ENCODE results near the gene NAT8L. TPM values are rescaled to one million over a fixed set of nuclear protein-coding genes. Genes with fewer than 3 reads are reported as not detected.

Gene NAT8L
- total RNA-seq, 1 experiment from 2014 or later = 1.6 TPM

DNA sequence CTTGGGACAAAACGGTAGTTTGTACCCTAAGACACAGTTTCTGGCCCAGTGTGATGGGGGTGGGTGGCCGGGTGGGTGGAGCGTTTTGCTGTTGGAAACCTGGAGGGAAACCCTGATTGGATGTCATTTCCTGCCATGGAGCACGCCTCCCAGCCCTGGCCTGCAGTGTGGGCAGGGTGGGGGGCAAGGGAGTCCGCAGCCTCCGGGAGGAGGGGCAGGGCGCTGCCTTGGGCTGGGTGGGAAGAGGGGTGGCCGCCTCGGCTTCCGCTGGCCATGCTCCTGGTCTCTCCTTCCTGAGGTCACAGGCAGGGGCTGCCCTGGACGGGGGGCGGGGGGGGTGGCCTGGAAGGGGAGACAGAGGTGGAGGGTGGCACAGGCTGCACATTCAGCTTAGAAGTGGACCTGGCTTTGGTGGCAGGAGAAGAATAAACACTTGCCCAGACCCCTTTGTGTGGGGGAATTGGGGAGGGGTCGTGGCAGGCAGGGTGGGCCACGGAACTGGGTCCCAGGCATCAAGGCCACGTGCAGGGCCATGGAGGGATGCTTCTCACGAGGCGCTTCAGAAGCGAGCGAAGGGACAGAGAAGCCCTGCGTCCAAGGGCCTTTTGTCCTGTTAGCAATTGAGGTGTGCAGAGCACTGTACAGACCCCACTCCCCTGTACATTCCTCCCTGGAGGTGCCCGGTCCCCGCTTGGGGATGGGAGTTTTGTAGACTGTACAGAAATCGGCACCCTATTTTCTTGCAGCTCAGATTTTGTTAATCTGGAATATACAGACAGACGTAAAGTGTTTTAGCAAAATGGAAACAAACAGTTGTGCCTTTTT is 6.2 kb downstream of the NAT8L start:
- Histone ChIP-seq H3K4me1 (ENCODE audit: insufficient read depth, low read length) (no peaks in the 10 kb centered on the region; the same call in 1 of the 2 replicates), H3K27me3 (ENCODE audit: low read length) (no peaks in the 10 kb centered on the region), H3K36me3 (ENCODE audit: low read depth, low read length) (no peaks in the 10 kb centered on the region), H3K9ac (ENCODE audit: low read length) (no peak overlapping the region), H3K4me2 (ENCODE audit: low read length) (peak overlapping the region; percentile 87), H3F3A (ENCODE audit: low read length, unreplicated experiment) (no peaks in the 10 kb centered on the region), H4K20me1 (ENCODE audit: low read length) (no peaks in the 10 kb centered on the region), H3K9me2 (replicated peaks; ENCODE audit: low read length) (no peaks in the 10 kb centered on the region), H3K27ac (ENCODE audit: low read length) (no peak overlapping the region), H3K4me3 (ENCODE audit: low read length) (peak overlapping the region; percentile 65; the same call in 1 of the 2 replicates), H3K79me2 (ENCODE audit: low read length) (no peaks in the 10 kb centered on the region), H3K9me3 (ENCODE audit: low read length) (no peaks in the 10 kb centered on the region), H2AFZ (ENCODE audit: low read length) (peak overlapping the region; percentile 93; the same call in 1 of the 2 replicates)
- CTCF ChIA-PET = no interaction called here
- BruUV-seq (replicated peaks) = no TSS peak
- TF ChIP-seq, protein P1, sequence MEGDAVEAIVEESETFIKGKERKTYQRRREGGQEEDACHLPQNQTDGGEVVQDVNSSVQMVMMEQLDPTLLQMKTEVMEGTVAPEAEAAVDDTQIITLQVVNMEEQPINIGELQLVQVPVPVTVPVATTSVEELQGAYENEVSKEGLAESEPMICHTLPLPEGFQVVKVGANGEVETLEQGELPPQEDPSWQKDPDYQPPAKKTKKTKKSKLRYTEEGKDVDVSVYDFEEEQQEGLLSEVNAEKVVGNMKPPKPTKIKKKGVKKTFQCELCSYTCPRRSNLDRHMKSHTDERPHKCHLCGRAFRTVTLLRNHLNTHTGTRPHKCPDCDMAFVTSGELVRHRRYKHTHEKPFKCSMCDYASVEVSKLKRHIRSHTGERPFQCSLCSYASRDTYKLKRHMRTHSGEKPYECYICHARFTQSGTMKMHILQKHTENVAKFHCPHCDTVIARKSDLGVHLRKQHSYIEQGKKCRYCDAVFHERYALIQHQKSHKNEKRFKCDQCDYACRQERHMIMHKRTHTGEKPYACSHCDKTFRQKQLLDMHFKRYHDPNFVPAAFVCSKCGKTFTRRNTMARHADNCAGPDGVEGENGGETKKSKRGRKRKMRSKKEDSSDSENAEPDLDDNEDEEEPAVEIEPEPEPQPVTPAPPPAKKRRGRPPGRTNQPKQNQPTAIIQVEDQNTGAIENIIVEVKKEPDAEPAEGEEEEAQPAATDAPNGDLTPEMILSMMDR (conservative IDR thresholded peaks at IDR 0.05; ENCODE audit: low read depth, low read length) = no peak
- TF ChIP-seq EZH2phosphoT487 (IDR thresholded peaks at IDR 0.05; ENCODE audit: borderline replicate concordance, low read length) (no peak), EZH2 (IDR thresholded peaks at IDR 0.05; ENCODE audit: low read length, unreplicated experiment) (no peak)
- ATAC-seq (no peak), DNase-seq (no peak)
- POLR2A ChIA-PET (ENCODE audit: unreplicated experiment) = no interaction called here
- intact Hi-C loops (cut with micrococcal nuclease) = no loop called here

DNA sequence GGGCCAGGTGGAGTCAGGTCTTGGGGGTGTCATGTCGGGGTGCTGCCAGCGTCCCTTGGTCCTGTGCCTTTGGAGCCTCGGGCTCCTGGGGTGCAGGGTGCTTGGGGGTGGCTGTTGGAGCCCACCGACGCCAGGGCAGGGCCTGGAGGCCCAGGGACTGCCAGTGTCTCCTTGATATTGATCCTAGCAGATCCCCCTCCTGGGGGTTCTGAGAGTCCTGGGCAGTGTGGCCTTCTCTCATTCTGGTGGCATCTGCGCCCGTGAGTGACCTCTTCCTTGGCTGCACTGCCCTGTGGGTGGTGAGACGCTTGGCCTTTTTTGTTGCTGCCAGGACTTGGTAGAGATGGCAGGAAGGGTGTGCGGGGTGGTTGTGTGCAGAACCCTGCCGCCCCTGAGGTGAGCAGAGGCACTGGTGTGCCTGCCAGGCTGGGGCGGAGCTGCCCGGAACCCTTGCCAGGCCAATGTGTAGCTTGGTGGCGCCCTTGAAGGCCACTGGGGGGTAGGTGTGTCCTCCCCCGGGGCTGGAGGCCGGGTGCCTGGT is 7.0 kb downstream of the NAT8L start:
- H3K27ac ChIP-seq (ENCODE audit: low read length) = no peak overlapping the region
- H4K20me1 ChIP-seq (ENCODE audit: low read length) = no peaks in the 10 kb centered on the region
- H3K4me3 ChIP-seq (ENCODE audit: low read length) = no peak overlapping the region
- no peaks in the 10 kb centered on the region for H3K9me2 ChIP-seq (replicated peaks; ENCODE audit: low read length)
- H2AFZ ChIP-seq (ENCODE audit: low read length) = no peak overlapping the region
- intact Hi-C loops (cut with micrococcal nuclease) = no loop called here
- TF ChIP-seq EZH2 (IDR thresholded peaks at IDR 0.05; ENCODE audit: low read length, unreplicated experiment) (no peak), EZH2phosphoT487 (IDR thresholded peaks at IDR 0.05; ENCODE audit: borderline replicate concordance, low read length) (no peak)
- TF ChIP-seq, protein P1 (conservative IDR thresholded peaks at IDR 0.05; ENCODE audit: low read depth, low read length) = no peak
- DNase-seq (no peak), ATAC-seq (no peak)
- BruUV-seq (replicated peaks) = no TSS peak
- no peaks in the 10 kb centered on the region for H3K9me3 ChIP-seq (ENCODE audit: low read length)
- no peaks in the 10 kb centered on the region for H3K4me1 ChIP-seq (ENCODE audit: insufficient read depth, low read length)
- CTCF ChIA-PET = no interaction called here
- POLR2A ChIA-PET (ENCODE audit: unreplicated experiment) = no interaction called here
- no peaks in the 10 kb centered on the region for H3K79me2 ChIP-seq (ENCODE audit: low read length)
- no peaks in the 10 kb centered on the region for H3F3A ChIP-seq (ENCODE audit: low read length, unreplicated experiment)
- H3K27me3 ChIP-seq (ENCODE audit: low read length) = no peaks in the 10 kb centered on the region
- H3K36me3 ChIP-seq (ENCODE audit: low read depth, low read length) = no peaks in the 10 kb centered on the region
- no peak overlapping the region for H3K4me2 ChIP-seq (ENCODE audit: low read length)
- no peak overlapping the region for H3K9ac ChIP-seq (ENCODE audit: low read length)

All from PC-3 (cell line).